ENCODE results near the gene MAML3. TPM values are rescaled to one million over a fixed set of nuclear protein-coding genes. Genes with fewer than 3 reads are reported as not detected.

The MAML3 gene
- total RNA-seq, 1 experiment from 2014 or later = 12.1 TPM

DNA sequence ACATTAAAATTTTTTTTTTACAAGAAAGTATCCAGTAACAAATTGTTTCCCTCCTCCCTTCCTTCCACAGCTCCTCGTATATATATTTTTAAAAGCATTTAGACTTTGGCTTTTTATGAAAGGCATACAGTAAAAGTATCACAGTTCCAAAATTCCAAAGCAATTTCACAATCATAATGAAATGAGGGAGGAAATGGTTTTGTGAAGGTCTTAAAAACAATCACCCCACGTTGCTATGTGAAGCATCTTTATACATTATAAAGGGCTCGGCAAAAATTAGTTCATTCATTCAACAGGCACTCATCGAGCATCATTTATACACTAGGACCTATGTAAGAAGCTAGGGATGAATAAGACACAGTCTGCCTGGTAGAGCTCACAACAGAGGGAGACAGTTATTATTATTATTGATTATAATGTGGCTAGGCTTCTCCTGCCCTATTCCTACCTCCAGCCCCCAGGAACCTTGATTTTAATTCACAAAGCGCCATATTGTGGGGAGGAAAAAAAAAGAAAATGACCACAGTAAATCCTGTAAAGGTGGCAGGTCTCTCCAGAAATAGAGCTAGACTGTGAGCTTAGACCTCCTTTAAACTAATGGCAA, 239.9 kb downstream of the MAML3 start:
- Histone ChIP-seq H3K27me3 (replicated peaks; ENCODE audit: control insufficient read depth, insufficient read depth, low read length) (no peaks in the 10 kb centered on the region), H3K36me3 (ENCODE audit: control insufficient read depth, insufficient read depth, low read length) (no peaks in the 10 kb centered on the region), H3K4me1 (peaks cover 8% of the 10 kb centered on the region), H3K9me3 (no peaks in the 10 kb centered on the region), H3K4me3 (ENCODE audit: low read depth, low read length) (no peak overlapping the region)
- Mint-ChIP-seq H3K27me3 (ENCODE audit: insufficient read depth, unreplicated experiment) (no peaks in the 10 kb centered on the region), H3K4me1 (ENCODE audit: low read depth, unreplicated experiment) (no peaks in the 10 kb centered on the region), H3K4me3 (ENCODE audit: unreplicated experiment) (no peak overlapping the region), H3K36me3 (ENCODE audit: insufficient read depth, unreplicated experiment) (peaks cover 5% of the 10 kb centered on the region), H3K27ac (ENCODE audit: unreplicated experiment) (no peak overlapping the region), H3K9me3 (ENCODE audit: unreplicated experiment) (peaks cover 10% of the 10 kb centered on the region)
- intact Hi-C loops (cut with micrococcal nuclease; ENCODE audit: unreplicated experiment) = no loop called here
- no TSS peak for BruUV-seq (replicated peaks)
- POLR2A ChIA-PET = interaction anchor here (0.6 kb wide), 1 partner anchor 107 kb away, joined by 5 read pairs; no protein-coding TSS in a partner anchor
- CTCF ChIA-PET = no interaction called here
- TF ChIP-seq, protein P1, sequence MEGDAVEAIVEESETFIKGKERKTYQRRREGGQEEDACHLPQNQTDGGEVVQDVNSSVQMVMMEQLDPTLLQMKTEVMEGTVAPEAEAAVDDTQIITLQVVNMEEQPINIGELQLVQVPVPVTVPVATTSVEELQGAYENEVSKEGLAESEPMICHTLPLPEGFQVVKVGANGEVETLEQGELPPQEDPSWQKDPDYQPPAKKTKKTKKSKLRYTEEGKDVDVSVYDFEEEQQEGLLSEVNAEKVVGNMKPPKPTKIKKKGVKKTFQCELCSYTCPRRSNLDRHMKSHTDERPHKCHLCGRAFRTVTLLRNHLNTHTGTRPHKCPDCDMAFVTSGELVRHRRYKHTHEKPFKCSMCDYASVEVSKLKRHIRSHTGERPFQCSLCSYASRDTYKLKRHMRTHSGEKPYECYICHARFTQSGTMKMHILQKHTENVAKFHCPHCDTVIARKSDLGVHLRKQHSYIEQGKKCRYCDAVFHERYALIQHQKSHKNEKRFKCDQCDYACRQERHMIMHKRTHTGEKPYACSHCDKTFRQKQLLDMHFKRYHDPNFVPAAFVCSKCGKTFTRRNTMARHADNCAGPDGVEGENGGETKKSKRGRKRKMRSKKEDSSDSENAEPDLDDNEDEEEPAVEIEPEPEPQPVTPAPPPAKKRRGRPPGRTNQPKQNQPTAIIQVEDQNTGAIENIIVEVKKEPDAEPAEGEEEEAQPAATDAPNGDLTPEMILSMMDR (IDR thresholded peaks at IDR 0.05; ENCODE audit: insufficient read depth in 1 of 2, low read depth in 1 of 2, low read length in 1 of 2, severe bottlenecking in 1 of 2, unreplicated experiment in 1 of 2) = no peak
- no peak for DNase-seq

DNA sequence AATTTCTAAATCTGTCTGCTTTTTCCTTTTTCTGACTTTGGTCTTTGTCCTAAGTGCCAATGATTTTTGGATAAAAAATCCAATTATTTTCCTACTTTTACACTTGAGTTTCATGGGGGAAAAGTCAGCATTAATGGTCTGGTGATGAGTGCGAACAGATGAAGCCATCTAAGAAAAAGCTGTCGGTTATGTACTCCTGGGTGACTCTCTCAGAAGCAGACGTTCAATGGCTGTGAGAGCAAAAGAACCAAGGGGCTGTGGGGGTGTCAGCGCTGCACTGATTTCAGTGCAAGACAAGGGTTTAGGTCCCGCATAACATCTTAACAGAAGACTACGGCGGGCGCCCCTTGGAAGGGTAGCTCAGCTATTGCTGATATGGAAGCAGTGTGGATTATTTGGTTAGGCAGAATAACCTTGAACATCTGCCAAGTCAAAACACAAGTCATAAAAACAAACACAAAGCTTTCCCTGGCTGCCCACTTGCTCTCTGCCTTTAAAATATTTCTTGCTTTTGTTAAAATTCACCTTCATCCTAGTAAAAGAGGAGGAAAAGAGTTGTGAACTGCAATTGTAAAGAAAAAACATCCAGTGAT, 240.5 kb downstream of the MAML3 start:
- no peaks in the 10 kb centered on the region for H3K9me3 ChIP-seq
- Mint-ChIP-seq H3K36me3 (ENCODE audit: insufficient read depth, unreplicated experiment) (peaks cover 5% of the 10 kb centered on the region), H3K27ac (ENCODE audit: unreplicated experiment) (no peak overlapping the region), H3K4me3 (ENCODE audit: unreplicated experiment) (no peak overlapping the region), H3K4me1 (ENCODE audit: low read depth, unreplicated experiment) (no peaks in the 10 kb centered on the region), H3K9me3 (ENCODE audit: unreplicated experiment) (peaks cover 5% of the 10 kb centered on the region), H3K27me3 (ENCODE audit: insufficient read depth, unreplicated experiment) (no peaks in the 10 kb centered on the region)
- H3K36me3 ChIP-seq (ENCODE audit: control insufficient read depth, insufficient read depth, low read length) = no peaks in the 10 kb centered on the region
- no TSS peak for BruUV-seq (replicated peaks)
- H3K4me1 ChIP-seq = peaks cover 1% of the 10 kb centered on the region; the same call in 1 of the 2 replicates
- intact Hi-C loops (cut with micrococcal nuclease; ENCODE audit: unreplicated experiment) = no loop called here
- TF ChIP-seq, protein P1 (IDR thresholded peaks at IDR 0.05; ENCODE audit: insufficient read depth in 1 of 2, low read depth in 1 of 2, low read length in 1 of 2, severe bottlenecking in 1 of 2, unreplicated experiment in 1 of 2) = no peak
- H3K4me3 ChIP-seq (ENCODE audit: low read depth, low read length) = no peak overlapping the region
- no peaks in the 10 kb centered on the region for H3K27me3 ChIP-seq (replicated peaks; ENCODE audit: control insufficient read depth, insufficient read depth, low read length)
- ChIA-PET CTCF (no interaction called here), POLR2A (interaction anchor here (0.6 kb wide), 1 partner anchor 107 kb away, joined by 5 read pairs; no protein-coding TSS in a partner anchor)
- DNase-seq = no peak

DNA sequence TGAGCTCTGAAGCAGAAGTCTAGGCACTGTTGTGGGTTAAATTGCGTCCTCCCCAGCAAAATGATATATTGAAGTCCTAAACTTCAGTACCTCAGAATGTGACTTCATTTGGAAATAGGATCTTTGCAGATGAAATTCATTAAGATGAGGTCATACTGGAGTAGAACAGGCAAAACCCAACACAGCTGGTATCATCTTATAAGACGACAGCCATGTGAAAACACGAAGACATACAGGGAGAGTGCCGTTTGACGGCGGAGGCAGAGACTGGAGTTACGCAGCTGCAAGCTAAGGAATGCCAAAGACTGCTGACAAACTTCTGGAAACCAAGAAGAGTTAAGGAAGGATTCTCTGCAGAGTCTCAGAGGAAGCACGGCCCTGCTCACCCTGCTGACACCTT, 241.5 kb downstream of the MAML3 start:
- Histone ChIP-seq H3K9me3 (no peaks in the 10 kb centered on the region), H3K27me3 (replicated peaks; ENCODE audit: control insufficient read depth, insufficient read depth, low read length) (no peaks in the 10 kb centered on the region), H3K4me3 (ENCODE audit: low read depth, low read length) (no peak overlapping the region), H3K36me3 (ENCODE audit: control insufficient read depth, insufficient read depth, low read length) (no peaks in the 10 kb centered on the region), H3K4me1 (no peaks in the 10 kb centered on the region; the same call in 1 of the 2 replicates)
- TF ChIP-seq, protein P1 (IDR thresholded peaks at IDR 0.05; ENCODE audit: insufficient read depth in 1 of 2, low read depth in 1 of 2, low read length in 1 of 2, severe bottlenecking in 1 of 2, unreplicated experiment in 1 of 2) = no peak
- ChIA-PET CTCF (no interaction called here), POLR2A (no interaction called here)
- no peak overlapping the region for H3K27ac Mint-ChIP-seq (ENCODE audit: unreplicated experiment)
- no peaks in the 10 kb centered on the region for H3K27me3 Mint-ChIP-seq (ENCODE audit: insufficient read depth, unreplicated experiment)
- no peak overlapping the region for H3K4me3 Mint-ChIP-seq (ENCODE audit: unreplicated experiment)
- DNase-seq = no peak
- intact Hi-C loops (cut with micrococcal nuclease; ENCODE audit: unreplicated experiment) = no loop called here
- H3K36me3 Mint-ChIP-seq (ENCODE audit: insufficient read depth, unreplicated experiment) = no peaks in the 10 kb centered on the region
- no peaks in the 10 kb centered on the region for H3K4me1 Mint-ChIP-seq (ENCODE audit: low read depth, unreplicated experiment)
- BruUV-seq (replicated peaks) = no TSS peak
- no peaks in the 10 kb centered on the region for H3K9me3 Mint-ChIP-seq (ENCODE audit: unreplicated experiment)

All from Caco-2 (cell line).